HL-60/S4 treated with retinoic acid at 250 ng/mL for 4 days and 3 days (cell line): ENCODE results near the gene CCNL1.

ENCODE experiments used
- in situ Hi-C: fragments of 300-500 bp; cut with MboI; formaldehyde crosslinking; loops from 2 replicates; pipeline ENCODE4 v1.7.0; 2022; ENCODE audit warnings: low sequenced_read_pairs

Gene CCNL1

DNA sequence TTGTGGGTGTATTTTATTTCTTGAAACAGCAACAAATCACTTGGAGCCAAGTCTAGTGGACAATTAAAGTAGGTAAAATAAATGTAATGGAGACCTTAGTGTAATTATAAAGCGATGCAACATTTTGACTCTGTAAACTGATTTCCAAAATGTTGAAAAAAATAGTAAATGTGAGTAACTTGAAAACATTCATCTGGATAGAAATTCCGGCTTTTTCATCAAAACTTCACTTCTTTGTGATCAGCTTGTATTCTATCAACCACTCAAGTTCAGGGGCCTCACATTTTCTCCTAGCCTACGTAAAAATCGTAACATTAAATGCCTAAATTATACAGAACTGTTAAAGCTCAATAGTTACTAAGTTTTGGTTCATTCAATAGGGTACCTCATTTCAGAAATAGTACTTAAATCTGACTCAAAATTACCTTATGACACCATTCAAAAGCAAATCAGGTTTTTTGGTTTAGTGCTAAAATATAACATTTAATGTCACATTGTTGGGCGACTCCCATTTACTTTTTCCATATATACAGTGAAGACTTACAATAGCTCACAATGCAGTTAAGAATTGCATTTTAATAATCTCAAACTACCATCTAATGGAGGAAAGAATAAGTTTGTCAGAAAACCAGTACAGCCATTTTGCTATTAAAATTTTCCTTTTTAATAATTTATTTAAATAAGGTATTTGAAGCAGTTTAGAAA is 12.7 kb downstream of the CCNL1 start:
- in situ Hi-C loops = no loop called here

DNA sequence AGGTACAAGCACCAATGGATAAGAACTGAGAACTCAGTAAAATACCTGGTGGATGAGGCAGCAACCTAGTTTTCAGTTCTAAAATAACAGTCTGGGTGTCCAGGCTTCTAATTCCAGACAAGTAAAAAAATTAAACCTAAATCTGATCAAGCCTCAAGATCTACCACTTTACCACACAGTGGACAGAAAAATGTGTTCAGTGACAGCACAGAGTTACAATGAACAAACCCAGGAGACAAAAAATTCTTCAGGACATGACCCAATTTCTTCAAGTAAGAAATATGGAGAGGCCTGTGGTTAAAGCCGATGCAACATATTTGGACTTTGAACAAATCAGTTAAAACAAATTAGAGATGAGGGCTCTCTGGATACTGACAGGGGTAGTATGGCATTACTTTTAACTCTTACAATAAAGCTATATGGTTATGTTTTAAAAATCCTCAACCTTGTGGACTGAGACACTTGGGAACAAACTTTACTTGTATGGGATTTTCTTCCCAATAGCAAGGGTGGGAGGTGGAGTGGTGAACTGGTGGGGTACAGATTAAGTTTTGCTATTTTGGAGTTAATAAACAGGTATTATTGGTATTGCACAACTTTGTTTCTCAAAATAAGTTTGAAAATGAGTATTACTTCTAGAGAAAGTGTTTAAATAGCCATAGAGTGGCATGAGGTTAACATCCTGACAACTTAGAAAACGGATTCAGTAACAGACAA is 14.2 kb downstream of the CCNL1 start:
- in situ Hi-C loops = no loop called here

DNA sequence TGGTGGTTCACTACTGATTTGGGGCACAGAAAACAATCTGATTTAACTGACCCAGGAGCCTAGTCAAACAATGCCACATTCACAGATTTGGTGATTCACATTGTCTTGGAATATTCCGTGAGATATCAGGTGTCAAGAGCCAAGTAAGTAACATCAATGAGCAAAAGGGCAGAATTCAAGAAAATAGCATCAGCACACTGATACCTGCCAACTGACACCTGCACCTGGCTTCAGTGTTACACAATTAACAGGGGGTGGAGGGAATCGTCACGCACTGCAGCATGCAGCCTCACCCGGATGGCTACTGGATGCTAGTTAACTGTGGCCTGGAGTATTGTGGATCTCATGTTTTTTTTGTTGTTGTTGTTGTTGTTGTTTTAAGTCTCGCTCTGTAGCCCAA is 17.6 kb downstream of the CCNL1 start:
- in situ Hi-C loops = no loop called here

DNA sequence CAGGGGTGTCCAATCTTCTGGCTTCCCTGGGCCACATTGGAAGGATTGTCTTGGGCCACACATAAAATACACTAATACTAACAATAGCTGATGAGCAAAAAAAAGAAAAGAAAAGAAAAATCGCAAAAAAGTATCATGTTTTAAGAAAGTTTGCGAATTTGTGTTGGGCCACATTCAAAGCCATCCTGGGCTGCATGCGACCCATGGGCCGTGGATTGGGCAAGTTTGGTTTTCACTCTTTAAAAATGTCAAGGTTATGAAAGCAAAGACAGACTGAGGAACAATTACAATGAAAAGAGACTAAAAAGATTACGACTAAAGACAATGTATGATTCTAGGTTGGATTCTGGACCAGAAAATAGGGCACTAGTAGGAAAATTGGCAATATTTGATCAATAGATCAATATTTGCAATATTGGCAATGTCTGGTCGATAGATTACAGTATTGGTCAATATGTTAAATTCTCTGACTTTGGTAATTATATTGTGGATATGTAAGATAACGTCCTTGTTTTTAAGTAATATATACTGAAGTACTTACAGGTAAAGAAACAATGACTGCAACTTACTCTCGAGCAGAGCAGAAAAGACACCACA is 19.9 kb downstream of the CCNL1 start:
- in situ Hi-C loops = no loop called here

- in situ Hi-C loops = no loop called here
Observed at GRCh38 chr3:157136647-157137387, 23.1 kb downstream of the CCNL1 start.

GRCh38 chr3:157135671-157136396 is 24.1 kb downstream of the CCNL1 start:
- in situ Hi-C loops = no loop called here

GRCh38 chr3:157134620-157135191 is 25.2 kb downstream of the CCNL1 start:
- in situ Hi-C loops = no loop called here

- in situ Hi-C loops = no loop called here
Observed at GRCh38 chr3:157133434-157134320, 26.3 kb downstream of the CCNL1 start.

GRCh38 chr3:157132936-157133335 is 27.0 kb downstream of the CCNL1 start:
- in situ Hi-C loops = no loop called here

- in situ Hi-C loops = no loop called here
Observed at GRCh38 chr3:157132341-157132740, 27.6 kb downstream of the CCNL1 start.

GRCh38 chr3:157131861-157132260 is 28.1 kb downstream of the CCNL1 start:
- in situ Hi-C loops = no loop called here

GRCh38 chr3:157130467-157131251 is 29.3 kb downstream of the CCNL1 start:
- in situ Hi-C loops = no loop called here

DNA sequence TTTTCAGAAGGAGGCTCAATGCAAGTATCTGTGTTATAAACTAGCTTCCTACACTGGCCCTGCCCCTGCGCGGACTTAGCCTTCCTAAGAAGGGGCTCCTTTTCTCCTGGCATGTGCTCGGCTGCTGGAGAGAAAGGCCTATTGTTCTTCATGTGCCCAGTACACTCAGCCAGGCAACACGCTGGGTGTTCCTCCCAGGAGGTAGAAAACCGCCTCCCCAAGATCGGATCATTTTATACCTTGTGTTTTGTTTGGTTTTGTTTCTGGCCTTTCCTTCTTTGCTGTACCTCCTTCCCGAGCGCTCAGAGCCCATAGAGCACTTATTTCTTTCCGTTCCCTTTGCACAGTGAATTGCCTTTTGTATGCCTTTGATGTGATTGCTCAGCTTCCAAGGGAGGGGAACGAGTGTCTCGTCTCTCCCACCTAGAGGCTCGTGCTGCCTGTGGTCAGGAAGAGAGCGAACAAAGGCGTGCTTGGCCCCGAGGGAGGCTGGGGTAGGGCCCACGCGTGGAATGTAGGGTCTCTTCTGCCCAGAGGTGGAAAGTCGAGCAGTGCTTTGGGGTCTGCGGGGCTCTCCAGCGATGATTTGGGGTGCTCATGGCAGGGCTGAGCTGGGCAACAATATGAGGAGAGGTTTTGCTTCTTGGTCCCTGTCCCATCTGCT is 30.0 kb downstream of the CCNL1 start:
- in situ Hi-C loops = no loop called here

DNA sequence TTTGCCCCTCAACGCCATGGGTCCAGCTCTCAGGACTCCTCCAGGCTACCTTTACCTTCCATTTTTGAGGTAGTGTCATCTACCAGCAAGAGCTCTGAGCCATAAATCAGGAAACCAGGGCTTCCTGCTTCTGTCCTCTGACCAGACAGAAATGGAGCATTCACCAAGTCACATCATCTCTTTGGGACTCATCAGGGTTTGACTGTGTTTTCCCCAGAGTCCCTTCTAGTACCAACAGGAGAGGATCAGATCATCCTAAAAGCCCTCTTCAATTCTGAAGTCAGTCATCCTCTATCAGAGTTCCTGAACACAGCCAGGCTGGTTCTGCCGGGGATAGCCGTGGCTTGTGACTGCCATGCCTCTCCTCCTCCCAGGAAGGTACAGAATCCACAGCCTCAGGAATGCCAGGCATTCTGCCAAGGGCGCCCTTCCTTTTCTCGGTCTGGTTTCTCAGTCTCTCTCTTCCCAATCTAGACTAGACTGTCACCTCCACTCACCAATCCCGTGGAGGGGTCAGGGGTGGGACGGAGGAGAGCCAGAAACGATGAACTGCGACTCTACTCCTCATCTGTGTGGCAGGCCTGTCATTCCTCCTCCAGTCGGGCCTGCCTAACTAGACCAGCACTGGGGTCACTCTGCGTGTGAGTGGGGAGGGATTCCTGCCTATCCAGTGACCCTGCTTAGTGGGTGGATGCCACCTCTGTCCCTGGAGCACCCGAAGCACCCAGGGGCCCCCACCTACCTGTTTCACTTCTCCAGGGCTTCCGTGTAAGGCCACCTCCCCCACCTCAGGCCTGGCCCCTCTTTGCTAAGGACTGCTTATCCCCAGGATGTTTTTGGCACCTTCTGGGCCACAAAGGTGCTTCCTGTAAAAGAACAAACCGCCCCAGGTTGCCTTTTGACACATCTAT is 30.9 kb downstream of the CCNL1 start:
- in situ Hi-C loops = no loop called here

- in situ Hi-C loops = no loop called here
Observed at GRCh38 chr3:157127831-157128767, 31.8 kb downstream of the CCNL1 start.

DNA sequence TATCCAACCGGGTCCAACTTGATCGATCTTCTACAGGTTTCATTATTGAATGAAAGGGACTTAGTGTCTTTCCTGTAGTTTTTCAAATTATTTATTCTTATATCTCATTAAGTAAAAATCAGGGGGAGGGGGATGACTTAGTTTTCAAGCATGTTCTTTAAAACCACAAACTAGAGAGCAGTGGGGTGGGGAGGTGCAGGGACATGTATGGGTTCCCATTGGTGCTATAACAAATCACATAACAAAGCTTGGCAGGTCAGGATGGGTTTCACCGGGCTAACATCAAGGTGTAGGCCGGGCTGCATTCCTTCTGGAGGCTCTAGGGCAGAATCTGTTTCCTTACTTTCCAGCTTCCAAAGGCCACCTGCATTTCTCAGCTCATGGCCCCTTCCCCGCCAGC is 32.7 kb downstream of the CCNL1 start:
- in situ Hi-C loops = no loop called here
